NCI-H2196 treated with DMSO at 0.1 percent for 48 hours (cell line): ENCODE results near the gene C2orf81.
A peak's percentile ranks its signal among the peaks of the same experiment; 100 is the strongest.

Experiments used
- DNase-seq: peaks from one replicate; lab custom pipeline; 2025; ENCODE audit not compliant: unreplicated experiment; lab: John Stamatoyannopoulos, UW

The C2orf81 gene

DNA sequence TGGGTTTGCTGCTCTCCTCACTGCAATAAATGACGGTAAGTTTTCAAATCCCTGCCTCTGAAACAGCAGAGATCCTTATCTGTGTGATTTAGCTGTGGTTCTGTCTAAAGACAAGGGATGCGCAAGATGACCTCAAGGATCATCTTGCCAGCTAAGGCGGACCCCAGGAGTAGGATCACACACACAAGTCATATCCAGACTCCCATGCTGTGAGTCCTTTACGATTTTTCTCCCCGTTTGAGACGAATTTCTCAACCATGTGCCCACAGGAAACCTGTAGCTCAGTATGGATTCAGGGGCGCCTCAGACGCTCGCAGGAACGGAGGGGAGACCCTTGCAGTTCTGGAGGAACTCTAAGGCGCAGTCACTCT is 30.2 kb downstream of the C2orf81 start:
- no peak for DNase-seq

- DNase-seq = no peak
Observed at GRCh38 chr2:74390606-74391005, 30.8 kb downstream of the C2orf81 start.

DNA sequence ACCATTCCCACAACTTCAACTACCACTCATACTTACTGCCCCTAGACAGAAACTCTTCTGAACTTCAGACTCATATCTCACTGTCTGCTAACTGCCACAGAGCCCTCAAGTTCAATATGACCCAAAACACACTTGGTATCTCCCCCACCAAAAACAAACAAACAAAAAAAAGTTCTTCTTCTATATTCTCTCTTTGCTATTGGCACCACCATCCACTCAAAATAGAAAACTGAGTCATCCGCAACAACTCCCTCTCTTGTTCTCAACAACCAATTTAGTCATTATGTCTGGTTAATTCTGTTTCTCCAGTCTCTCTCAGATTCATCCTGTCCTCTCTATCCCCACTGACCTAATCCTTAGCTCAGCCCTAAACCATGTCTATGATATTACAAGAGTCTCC is 34.1 kb downstream of the C2orf81 start:
- no peak for DNase-seq

DNA sequence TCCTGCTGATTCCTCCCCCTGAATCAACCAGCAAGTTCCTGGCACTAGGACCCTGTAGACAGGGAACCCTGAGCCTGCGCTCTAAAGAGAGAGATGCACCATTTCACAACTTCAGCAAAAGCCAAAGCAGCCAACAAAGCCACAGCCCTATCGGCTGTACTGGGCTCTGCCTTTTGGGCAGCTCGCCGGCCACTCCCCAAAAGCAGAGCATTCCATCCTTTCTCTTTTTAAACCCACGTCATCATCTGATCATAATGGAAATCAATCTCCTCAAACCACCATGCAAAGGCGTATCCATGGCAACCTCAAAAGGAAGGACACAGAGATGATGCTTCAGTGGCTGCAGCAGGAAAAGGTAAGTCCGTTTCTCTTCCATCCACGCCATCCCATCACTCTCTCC is 36.0 kb downstream of the C2orf81 start:
- no peak for DNase-seq

DNA sequence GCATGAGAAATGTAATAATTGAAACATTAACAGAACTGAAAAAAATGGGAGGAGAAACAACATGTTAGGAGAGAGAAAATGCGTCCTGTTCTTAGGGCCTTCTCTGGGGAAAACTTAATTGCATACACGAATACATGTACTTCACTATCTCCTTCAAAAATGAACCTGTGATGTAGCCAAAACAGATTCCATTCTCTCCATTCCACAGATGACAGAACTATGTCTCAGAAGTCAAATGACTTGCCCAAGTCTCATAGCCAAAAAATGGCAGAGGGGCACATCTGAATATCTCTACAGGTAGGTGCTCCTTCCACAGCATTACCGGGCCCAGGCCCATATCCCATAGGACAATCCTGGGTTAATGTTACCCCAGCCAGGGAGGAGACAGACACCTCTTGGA is 37.4 kb downstream of the C2orf81 start:
- DNase-seq = no peak

GRCh38 chr2:74383254-74383653 is 38.2 kb downstream of the C2orf81 start:
- no peak for DNase-seq

GRCh38 chr2:74381751-74382150 is 39.7 kb downstream of the C2orf81 start:
- DNase-seq = no peak

GRCh38 chr2:74379851-74380789 is 41.3 kb downstream of the C2orf81 start, which contains the start of gene DCTN1:
DCTN1 (minus strand) TSS chr2:74380311; CDS start chr2:74380037, 274 bp downstream.
- no peak for DNase-seq

DNA sequence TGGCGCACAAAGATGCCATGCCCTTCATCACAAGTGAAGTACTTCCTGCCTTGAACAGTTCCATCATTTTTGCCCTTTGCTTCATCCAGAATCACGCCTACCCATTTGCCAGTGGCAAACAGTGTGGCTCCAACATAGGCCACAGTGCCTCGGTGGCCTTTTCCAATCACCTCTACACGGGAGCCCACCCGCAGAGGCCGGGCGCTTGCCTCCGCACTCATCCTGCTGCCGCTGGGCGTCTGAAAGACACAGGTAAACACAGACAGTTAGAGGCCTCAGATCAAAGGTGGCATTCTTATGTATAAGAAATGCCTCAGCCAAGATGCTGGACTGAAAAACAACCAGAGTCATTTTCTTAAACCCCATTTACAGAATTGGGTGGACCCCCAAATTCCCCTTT is 43.4 kb downstream of the C2orf81 start:
- DNase-seq = no peak

- no peak for DNase-seq
Observed at GRCh38 chr2:74375838-74376237, 45.6 kb downstream of the C2orf81 start.

DNA sequence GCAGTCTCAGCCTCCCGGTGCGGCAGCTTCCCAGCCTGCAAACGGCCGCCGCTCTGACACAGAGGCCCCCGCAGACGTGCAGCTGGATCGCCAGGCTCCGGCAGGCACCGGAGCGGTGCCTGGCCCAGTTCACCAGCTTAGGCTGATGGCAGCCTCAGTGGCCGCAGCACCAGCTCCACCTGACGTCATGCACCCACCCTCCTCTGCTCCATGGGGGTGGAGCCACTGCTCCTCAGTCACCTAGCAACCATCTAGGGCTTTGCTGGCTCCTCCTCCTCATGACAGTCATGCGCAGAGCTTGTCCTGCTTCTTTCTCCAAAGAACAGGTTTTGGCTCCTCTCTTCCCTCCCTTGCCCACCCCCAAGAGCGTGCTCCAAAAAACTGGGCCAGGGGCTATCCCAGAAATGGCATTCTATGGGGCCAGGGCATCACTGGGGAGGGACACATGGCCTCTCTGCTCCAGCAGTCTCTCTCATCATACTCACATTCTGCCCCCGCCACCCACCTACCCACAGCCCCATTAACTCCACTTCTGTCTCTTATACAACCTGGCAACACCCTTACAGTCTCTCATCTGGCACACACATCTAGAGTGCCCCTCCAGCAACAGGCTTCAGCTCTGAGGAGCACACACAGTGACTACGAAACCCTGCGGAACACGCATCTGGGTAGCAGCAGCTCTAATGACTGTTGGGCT is 46.8 kb downstream of the C2orf81 start:
- DNase-seq = peak; percentile 14

DNA sequence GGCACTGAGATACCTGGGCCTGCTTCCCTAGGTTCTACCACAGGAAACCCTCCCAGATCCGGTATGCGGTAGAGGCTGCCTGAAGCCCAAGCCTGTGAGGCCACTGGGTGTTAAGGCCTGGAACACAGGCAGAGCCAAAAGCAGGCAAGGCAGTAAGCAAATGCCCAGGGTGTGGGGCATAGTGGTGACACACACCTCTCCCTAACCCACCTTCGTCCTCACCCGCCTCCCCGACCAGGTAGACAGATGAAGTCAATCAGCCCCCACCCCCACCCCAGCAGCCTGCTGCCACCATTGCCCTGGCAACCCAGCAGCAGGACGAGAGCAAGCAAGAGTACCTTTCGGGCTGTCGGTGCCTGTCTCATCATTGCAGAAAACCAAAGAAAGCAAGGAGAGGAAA is 47.4 kb downstream of the C2orf81 start:
- no peak for DNase-seq

- DNase-seq = no peak
Observed at GRCh38 chr2:74373221-74373676, 48.2 kb downstream of the C2orf81 start.

DNA sequence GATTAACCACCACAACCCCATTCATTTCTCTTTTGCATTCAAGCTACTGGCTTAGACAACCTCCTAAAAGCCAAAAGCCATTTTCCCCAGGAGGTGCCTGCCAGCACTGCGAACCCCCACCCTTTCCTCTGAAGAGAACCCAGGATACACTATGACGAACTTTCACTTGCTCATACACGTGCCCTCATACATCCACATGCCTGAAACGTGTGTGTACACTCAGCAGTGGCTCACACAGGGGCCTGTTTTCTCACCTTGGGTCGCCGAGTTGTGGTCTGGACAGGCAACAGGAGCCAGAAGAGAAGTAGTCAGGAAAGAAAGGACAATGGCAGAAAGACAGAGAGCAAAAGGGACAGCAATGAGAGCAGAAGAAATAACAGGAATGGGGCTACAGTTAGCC is 48.7 kb downstream of the C2orf81 start:
- DNase-seq = no peak

- DNase-seq = no peak
Observed at GRCh38 chr2:74371421-74371820, 50.0 kb downstream of the C2orf81 start.

DNA sequence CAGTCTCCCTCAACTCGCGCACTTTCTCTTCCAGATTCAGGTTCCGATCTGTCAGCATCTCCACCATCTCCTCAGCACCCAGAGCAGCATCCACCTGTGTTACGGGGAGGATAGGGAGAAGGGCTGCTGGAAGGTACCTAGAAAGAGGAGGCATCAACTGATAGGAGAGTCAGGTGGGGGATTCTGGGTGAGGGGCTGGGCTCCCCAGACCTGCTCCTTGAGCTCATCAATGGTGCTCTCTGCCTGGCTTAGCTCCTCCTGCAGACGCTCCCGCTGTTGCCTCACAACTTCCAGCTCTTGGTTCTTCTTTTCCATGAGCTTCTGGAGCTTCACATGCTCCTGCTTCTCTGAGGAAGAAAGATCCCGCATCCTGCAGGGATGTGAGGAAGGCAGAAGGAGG is 51.4 kb downstream of the C2orf81 start:
- no peak for DNase-seq

DNA sequence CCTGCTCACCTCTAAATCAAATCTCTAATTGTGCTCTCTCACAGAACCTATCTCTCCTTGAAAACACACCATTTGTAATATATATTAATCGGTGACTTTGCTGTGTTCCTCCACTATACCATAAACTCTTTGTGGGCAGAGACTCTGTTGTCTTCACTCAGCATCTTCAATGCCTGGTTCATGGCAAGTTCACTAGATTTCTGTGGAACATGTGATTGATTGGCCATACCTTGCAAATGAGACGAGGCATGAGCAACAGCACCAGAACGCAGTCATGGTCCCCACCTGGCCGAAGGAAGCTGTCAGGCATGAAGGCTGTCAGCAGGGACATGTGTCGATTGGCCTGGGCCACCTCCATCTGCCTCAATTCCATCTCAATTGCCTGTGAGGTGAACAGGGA is 52.9 kb downstream of the C2orf81 start:
- no peak for DNase-seq

DNA sequence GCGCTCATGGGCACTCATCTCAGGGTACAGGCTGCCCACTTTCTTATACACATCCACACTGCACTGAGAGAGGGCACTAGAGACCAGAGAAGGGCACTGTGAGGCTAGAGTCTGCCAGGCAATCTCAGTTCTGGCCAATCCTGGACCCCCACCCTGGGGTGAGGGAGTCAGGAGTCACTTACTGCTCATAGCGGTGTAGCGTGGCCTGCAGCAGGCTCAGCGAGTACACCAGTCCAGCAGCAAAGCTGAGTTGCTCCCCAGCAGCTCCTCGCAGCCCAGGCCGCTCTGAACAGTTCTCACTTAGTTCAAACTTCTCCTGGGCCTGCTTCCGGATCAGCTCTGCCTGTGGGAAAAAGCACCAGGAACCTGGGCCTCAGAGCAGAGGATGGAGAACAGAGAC is 53.6 kb downstream of the C2orf81 start:
- DNase-seq = no peak

GRCh38 chr2:74366036-74366435 is 55.4 kb downstream of the C2orf81 start:
- no peak for DNase-seq

- no peak for DNase-seq
Observed at GRCh38 chr2:74364533-74365505, 56.6 kb downstream of the C2orf81 start.
